AML-193 (cell line): ENCODE data around the gene TTLL5.

Experiments used
- DNase-seq, 2 experiments: peaks; one replicate each; lab custom pipeline; 2025; lab: John Stamatoyannopoulos, UW

The TTLL5 gene

GRCh38 chr14:75960231-75960630 is 299.2 kb downstream of the TTLL5 start:
- DNase-seq: no peak

DNA sequence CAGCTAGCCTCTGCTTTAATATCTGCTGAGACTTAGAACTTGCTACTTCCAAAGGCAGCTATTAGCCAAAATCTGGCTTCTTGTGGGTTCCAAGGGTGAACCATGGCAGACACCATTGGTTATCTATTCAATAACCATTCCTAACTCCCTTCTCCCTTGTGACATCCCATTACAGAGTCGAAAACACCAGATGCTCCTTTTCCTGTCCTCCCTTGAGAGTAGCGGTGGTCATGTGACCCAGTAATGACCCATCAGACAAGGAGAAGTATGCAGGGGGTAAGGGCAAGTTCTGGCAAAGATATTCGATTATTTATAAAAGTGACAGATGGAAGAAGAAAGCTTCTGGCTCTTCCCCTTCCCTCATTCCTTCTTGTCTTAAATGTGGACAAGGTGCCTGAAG is 300.6 kb downstream of the TTLL5 start:
- DNase-seq: no peak

DNA sequence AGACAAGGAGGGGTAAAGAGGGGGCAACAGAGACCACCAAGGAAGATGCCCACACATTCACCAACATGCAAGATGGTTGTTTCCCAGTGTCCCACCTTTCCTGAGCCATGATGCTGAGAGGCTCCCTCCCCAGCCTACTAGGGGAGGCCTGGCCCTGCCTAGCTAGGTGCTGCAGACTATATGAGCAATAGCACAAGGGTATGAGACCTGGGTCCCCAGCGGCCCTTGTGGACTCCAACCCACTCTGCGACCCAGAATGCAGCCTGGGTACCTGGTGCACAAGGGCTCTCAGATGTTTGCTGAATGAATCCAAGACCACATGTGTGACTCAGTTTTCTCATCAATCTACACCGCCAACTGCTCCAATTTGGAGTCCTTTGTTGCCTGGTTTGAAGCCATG is 306.8 kb downstream of the TTLL5 start:
- no peak for DNase-seq

DNA sequence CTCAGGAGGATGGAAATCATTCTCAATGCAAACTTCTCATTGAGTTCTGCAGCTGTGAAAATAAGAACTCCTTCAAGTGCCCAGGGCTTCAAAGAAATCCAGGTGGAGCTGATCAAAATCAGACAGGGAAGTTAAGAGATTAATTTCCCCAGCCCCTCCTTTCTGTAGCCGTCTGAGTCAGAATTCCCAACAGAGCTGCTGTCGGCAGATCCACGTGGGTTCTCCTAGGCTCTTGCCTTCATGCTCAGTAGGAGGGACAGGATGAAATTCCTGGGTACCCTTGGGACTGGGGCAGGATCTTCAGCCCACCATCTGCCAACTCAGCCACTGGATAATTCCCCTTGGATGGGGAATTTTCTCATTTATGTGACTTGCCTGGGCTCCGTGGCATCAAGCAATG is 307.4 kb downstream of the TTLL5 start:
- DNase-seq: no peak

DNA sequence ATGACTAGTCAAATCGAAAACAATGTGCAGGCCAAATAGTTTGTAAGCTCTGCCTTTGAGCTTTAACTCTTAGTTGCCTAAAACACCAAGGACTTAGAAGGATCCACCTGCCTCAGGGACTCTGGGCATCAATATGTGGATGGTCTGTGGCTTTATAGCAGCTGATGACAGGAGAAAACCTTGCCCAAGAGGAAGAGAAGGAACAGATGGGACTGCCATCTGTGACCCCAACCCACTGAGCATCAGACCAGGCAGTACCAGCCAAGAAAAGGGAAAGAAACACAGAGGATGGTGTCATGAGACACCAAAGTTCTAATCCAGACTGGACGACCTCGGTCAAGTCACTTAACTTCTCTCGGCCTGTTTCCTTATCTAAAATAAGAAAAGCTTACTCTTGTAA is 308.1 kb downstream of the TTLL5 start:
- no peak for DNase-seq

DNA sequence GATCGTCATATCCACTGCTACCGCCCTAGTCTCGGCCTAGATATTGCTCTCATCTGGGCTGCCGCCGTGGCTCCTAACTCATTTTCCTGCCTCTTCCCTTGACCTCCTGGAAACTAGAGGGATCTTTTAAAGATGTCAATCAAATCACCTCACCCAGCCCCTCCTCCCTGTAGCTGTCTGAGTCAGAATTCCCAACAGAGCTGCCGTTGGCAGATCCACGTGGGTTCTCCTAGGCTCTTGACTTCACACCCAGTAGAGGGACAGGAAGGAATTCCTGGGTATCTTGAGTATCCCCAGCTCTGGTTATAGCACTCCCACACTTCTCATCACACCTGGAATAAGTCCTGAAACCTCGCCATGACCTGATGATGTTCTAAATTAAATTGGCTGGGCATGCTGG is 308.8 kb downstream of the TTLL5 start:
- DNase-seq: no peak

- no peak for DNase-seq
Measured at GRCh38 chr14:75970989-75971388, 309.9 kb downstream of the TTLL5 start.

- DNase-seq: no peak
Measured at GRCh38 chr14:75971509-75971908, 310.5 kb downstream of the TTLL5 start.

DNA sequence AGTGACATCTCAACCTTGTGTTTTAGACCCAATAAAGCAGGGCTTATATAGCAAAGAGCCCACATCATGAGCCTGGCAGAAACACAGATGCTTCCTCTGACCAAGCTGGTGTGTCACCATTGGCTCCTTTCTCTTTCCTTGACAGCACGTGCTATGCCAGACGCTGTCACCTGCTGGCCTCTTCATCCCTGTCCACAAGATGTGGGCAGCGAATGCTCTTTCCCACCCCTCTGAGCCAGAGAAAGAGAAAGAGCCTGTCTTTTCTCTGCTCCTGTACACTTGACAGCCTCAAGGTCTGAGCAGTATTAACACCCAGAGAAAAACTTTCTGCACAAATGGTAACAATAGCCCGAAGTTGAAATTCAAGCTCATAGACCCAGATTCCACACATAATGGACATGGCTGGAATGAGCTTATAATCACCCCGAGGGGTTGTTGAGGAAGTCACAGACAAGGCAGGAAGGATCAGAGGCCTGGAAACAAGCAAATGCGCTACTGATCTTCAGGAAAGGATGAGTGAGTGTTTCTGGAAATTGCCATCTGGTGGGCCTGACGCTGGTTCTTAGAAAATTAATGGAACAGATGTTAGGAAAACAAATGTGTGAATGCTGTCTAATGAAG is 311.9 kb downstream of the TTLL5 start:
- no peak for DNase-seq

- no peak for DNase-seq
Measured at GRCh38 chr14:75976826-75977581, 316.0 kb downstream of the TTLL5 start.

DNA sequence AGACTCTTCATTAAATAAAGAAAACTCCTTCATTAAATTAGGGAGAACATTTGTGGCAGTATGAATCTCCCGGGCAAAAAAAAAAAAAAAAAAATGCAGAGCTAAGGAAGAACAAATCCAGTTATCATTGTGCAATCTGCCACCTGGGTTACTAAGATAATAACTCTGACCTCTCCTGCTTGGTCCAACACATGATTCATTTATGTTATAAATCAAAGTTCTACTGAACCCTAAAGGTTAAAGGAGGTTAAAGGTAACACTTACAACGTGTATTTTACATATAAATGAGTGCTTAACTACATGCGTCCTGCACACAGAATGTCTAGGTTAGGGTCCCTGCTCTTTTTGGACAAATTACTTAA is 316.5 kb downstream of the TTLL5 start:
- no peak for DNase-seq

- no peak for DNase-seq
Measured at GRCh38 chr14:75978249-75978731, 317.2 kb downstream of the TTLL5 start.

GRCh38 chr14:75979071-75979571 is 318.1 kb downstream of the TTLL5 start:
- no peak for DNase-seq

DNA sequence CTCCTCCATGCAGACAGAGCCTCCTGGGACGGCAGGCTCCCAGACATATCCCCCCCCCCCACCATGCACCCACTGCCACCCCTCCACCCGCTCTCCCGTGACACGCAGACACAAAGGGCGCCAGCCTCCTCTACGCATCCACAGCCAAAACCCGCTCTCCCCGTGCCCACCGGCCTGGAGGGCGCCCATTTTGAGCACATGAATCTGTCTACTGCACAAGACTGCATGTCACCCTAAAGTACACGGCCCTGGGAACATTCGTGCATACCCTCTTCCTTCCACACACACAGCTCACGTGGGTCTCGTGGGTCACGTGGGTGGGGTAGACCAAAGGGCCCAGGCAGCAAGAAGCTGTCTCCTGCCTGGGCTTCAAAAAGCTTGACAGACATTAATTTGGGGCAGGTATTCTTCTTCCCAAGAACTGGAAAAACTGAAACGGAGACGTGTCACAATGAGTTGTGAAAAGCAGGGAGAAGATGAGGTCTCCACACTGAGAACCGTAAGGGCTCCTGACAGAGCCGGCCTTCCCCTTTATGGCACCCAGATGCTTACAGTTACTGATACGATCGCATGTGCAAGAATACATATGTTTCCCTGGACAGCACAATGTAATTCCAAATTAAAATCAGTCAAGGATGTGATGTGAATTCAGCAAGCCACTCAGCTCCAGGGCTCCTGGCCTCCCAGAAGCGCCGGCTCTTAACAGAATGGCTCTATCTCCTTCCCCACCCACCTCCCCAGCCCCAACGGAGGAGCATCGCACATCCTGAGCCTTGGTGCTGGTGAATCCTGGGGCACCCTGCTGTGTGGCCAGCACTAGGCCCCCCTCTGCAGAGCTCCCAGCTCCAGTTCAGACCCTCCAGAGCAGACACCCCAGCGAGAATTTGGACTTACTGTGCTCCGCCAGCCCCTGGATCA is 318.9 kb downstream of the TTLL5 start:
- DNase-seq: no peak

- DNase-seq: no peak
Measured at GRCh38 chr14:75980856-75981255, 319.8 kb downstream of the TTLL5 start.

DNA sequence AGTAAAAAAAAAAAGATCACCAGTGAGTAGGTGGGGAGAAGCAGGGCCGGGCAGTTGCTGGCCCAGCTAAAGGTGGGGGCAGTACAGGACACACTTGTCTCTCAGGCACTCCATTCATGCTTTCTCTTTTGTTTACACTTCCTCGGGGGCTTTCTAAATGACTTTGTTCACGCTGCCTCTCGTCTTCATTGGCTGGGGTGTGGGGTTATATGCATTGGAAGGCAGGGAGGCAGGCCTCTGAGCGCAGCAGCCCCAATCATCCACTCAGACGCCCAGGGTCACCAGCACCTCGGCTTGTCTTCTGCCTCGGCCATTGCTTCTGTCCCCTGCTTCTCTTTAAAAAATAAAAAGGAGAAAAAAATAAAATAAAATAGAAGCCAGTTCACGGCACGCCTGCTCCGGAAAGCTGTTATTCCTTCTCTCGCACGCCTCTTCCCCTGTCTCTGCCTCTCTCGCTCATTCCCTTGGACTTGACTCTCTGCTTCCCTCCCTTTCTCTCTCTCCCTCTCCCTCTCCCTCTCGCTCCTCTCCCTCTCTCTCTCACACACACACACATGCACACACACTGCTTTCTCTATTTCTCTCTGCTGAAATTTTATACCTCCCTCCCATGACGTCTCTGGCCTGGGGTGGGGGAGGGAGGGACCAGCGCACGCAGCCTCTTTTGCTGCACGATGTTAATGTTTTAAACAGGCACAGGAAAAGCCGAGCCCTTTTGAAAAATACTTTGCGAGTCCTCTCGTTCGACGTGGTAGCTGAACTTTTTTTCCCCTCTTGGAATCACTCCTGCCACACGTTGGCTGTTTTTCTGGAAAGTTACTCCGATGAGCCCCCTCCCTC is 320.6 kb downstream of the TTLL5 start, which contains the start of gene TGFB3:
TSS of gene TGFB3 (minus strand) at position 570 of the 840 bp plus-strand sequence. CDS start 1,102 bp downstream, outside the sequence.
- DNase-seq: peak; percentile 30 to 33

DNA sequence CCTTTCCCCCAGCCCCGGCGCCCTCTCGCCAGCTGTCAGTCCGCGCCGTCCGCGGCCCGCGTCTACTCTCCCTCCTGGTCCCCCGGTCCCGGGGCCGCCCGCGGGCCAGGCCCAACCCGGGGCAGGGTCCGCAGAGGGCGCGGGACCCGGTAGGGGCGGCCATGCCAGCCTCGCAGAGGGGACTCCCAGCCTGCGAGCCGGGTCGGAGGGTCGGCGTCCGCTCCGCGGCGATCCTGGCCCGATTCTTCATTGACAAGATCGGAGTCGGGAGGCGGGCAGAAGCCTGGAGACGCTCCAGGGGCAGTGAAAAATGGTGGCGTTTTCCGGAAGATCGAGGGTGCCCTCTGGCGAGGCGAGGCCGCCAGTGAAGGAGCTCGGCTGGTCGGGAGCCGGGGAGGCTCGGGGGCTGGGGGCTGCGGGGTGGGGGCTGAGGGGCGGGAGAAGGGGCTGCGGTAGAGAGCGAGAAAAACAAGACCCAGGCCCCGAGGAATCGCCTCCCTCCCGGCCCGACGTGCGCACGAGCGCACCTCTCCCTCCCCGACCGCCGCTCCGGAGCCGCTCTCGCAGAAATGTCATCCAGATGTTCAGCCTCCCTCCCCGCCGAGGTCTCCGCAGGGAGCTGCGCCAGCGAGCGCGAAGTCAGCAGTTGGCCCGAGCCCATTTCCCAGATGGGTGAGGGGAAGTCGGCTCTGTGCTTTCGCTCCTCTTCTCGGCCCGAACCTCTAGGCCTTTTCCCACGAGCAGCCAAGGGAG is 321.4 kb downstream of the TTLL5 start:
- DNase-seq: peak; percentile 65 to 66

GRCh38 chr14:75983019-75983358 is 321.9 kb downstream of the TTLL5 start:
- no peak for DNase-seq

DNA sequence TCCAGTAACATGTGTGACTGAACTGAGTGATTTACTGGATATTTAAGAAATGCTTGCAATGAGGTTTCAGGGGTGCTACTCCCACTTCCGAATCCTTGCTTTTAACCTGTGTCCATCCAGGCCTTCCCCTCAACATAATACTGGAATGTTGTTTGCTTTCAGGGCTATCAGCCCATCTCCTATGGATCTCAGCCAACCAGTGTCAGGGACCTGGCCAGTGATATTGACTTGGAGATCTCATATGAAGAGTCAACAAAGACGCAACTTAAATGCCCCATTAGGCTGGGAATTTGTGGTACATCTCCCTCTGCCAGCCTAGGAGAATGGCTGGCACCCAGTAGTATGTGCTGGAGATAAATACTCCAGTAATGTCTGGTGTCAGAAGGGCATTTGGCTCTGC is 323.6 kb downstream of the TTLL5 start:
- no peak for DNase-seq

DNA sequence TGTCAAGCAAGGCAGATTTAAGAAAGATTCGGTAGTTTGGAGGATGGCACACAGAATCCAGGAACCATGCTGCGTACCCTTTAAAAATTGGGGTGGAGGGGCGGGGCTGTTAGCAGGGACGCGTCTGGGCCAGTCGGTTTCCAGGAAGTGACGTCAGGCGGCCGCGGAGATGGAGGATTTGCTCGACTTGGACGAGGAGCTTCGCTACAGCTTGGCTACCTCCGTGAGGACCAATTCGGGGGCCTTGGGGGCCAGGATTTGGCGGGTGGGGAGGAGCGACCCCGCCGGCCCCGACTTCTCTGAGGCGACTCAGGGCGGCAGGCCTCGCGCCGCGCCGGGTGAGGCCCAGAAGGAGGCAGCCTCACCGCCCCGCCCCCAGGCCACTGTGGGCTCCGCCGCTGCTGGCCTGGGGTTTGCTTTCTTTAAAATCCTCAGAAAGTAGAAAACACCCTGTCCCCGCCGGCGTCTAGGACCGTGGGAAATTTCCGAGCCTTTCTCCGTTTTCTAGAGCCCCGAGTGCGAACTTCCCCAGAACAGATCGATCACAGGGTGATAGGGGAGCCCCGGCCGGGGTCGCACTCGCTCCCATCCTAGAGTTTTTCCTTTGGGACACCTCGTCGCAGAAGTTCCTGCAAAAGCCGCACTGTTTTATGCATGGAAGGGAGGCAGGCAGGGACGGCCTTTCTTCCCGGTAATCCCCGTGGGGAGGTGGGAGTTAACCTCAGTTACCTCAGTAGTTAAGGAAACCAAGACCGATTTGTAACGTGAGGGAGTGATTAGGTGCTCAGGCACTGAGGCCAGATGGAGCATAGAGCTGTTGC is 324.8 kb downstream of the TTLL5 start, which contains the start of gene IFT43:
TSS of gene IFT43 (plus strand) at position 146 of the 821 bp plus-strand sequence. CDS start at position 170, 24 bp downstream.
- DNase-seq: peak; percentile 80 to 88
